ENCODE results near the gene KLHL29.

DNA sequence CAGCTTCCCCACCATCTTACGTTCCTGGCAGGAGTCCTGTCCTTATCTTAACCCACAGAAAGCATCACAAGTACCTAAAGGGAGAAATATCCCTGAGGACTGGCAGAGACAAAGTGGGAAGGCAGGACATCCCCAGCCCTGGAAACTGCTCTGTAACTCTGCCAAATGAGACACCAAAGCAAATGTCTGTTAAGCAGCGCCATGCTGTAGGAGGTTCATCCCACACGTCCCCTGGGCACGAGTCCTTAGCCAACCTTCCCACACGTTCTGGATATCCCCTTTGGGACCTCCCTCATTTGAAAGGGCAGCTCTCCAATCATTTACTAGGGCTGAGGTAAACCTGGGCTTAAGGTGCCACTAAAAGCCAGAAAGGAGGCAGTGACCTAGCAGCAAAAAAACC lies 334.7 kb downstream of the KLHL29 start:
- TF ChIP-seq CREB1 (IDR thresholded peaks at IDR 0.05; ENCODE audit: low read depth): no peak
- no peak for TF ChIP-seq ZBTB7A (IDR thresholded peaks at IDR 0.05; ENCODE audit: low read depth)
- no peak for TF ChIP-seq EP300 (IDR thresholded peaks at IDR 0.05; ENCODE audit: borderline replicate concordance)
- no peak for TF ChIP-seq TCF12 (IDR thresholded peaks at IDR 0.05; ENCODE audit: low read depth)
- TF ChIP-seq TAF1 (IDR thresholded peaks at IDR 0.05; ENCODE audit: low read depth): no peak

Measured in Ishikawa (cell line).